H9 (cell line): ENCODE results near the gene GPBAR1. TPM values are rescaled to one million over a fixed set of nuclear protein-coding genes. Genes with fewer than 3 reads are reported as not detected.

ENCODE experiments used
- DNase-seq: peaks from one replicate; pipeline ENCODE4 v3.0.0-alpha.2; 2017
- H2AFZ ChIP-seq: one replicate; pipeline ENCODE4 v1.6.1; 2013; ENCODE audit warnings: mild to moderate bottlenecking, low read length, control low read depth, moderate library complexity
- H2AK5ac ChIP-seq: 2 replicates; pipeline ENCODE4 v1.6.1; 2013; ENCODE audit warnings: low read length, control low read depth, mixed read lengths; ENCODE audit not compliant: insufficient read length
- H2BK120ac ChIP-seq: one replicate; pipeline ENCODE4 v1.6.1; 2013; ENCODE audit warnings: low read depth, mild to moderate bottlenecking, low read length, control low read depth, inconsistent platforms; ENCODE audit not compliant: poor library complexity, severe bottlenecking
- H2BK12ac ChIP-seq: 2 replicates; pipeline ENCODE4 v1.6.1; 2013; ENCODE audit warnings: low read length, control low read depth, mixed read lengths, low read depth; ENCODE audit not compliant: insufficient read length
- H2BK15ac ChIP-seq: 2 replicates; pipeline ENCODE4 v1.6.1; 2013; ENCODE audit warnings: low read depth, low read length, control low read depth
- H2BK20ac ChIP-seq: one replicate; pipeline ENCODE4 v1.6.1; 2013; ENCODE audit warnings: low read depth, mild to moderate bottlenecking, low read length, control low read depth, inconsistent platforms; ENCODE audit not compliant: poor library complexity, severe bottlenecking
- H2BK5ac ChIP-seq: 2 replicates; pipeline ENCODE4 v1.6.1; 2013; ENCODE audit warnings: low read length, control low read depth, mixed read lengths; ENCODE audit not compliant: insufficient read length
- H3K14ac ChIP-seq: 2 replicates; pipeline ENCODE4 v1.6.1; 2013; ENCODE audit warnings: low read length, control low read depth; ENCODE audit not compliant: insufficient read depth
- H3K18ac ChIP-seq: 2 replicates; pipeline ENCODE4 v1.6.1; 2013; ENCODE audit warnings: low read depth, mild to moderate bottlenecking, mixed read lengths, low read length, control low read depth; ENCODE audit not compliant: insufficient read length
- H3K23ac ChIP-seq: 2 replicates; pipeline ENCODE4 v1.6.1; 2013; ENCODE audit warnings: low read length, control low read depth, mixed read lengths, low read depth; ENCODE audit not compliant: insufficient read length
- H3K23me2 ChIP-seq: 2 replicates; pipeline ENCODE4 v1.6.1; 2013; ENCODE audit warnings: low read depth, mild to moderate bottlenecking, mixed read lengths, low read length, control low read depth; ENCODE audit not compliant: insufficient read length, poor library complexity, severe bottlenecking
- H3K27ac ChIP-seq: 2 replicates; pipeline ENCODE4 v1.5.1; 2013; ENCODE audit warnings: low read length, control low read depth, mixed read lengths, low read depth; ENCODE audit not compliant: insufficient read length
- H3K27me3 ChIP-seq: 2 replicates; pipeline ENCODE4 v1.6.1; 2013; ENCODE audit warnings: low read length, control low read depth, inconsistent platforms; ENCODE audit not compliant: insufficient read depth
- H3K4ac ChIP-seq: 2 replicates; pipeline ENCODE4 v1.6.1; 2013; ENCODE audit warnings: low read depth, mild to moderate bottlenecking, control low read depth, inconsistent platforms, low read length, moderate library complexity
- H3K4me1 ChIP-seq: 2 replicates; pipeline ENCODE4 v1.6.1; 2013; ENCODE audit warnings: low read length, control low read depth, inconsistent platforms; ENCODE audit not compliant: insufficient read depth
- H3K4me2 ChIP-seq: 2 replicates; pipeline ENCODE4 v1.6.1; 2013; ENCODE audit warnings: low read length, control low read depth, mixed read lengths; ENCODE audit not compliant: insufficient read length, insufficient read depth
- H3K56ac ChIP-seq: 2 replicates; pipeline ENCODE4 v1.6.1; 2013; ENCODE audit warnings: low read depth, mild to moderate bottlenecking, mixed read lengths, low read length, control low read depth; ENCODE audit not compliant: insufficient read length
- H3K79me1 ChIP-seq: 2 replicates; pipeline ENCODE4 v1.6.1; 2013; ENCODE audit warnings: low read depth, mild to moderate bottlenecking, moderate library complexity, low read length, control low read depth, inconsistent platforms; ENCODE audit not compliant: insufficient read depth, poor library complexity, severe bottlenecking
- H3K79me2 ChIP-seq: 2 replicates; pipeline ENCODE4 v1.6.1; 2013; ENCODE audit warnings: low read length, control low read depth, inconsistent platforms; ENCODE audit not compliant: insufficient read depth
- H3K9ac ChIP-seq: 2 replicates; pipeline ENCODE4 v1.6.1; 2013; ENCODE audit warnings: low read length, control low read depth, mixed read lengths; ENCODE audit not compliant: insufficient read length; ENCODE audit errors: extremely low read depth
- H3K9me3 ChIP-seq: one replicate; pipeline ENCODE4 v1.6.1; 2013; ENCODE audit warnings: low read depth, low read length, inconsistent platforms; ENCODE audit not compliant: control insufficient read depth
- H3T11ph ChIP-seq: one replicate; pipeline ENCODE4 v1.6.1; 2013; ENCODE audit warnings: mild to moderate bottlenecking, low read length, control low read depth, inconsistent platforms
- H4K20me1 ChIP-seq: one replicate; pipeline ENCODE4 v1.6.1; 2013; ENCODE audit not compliant: control insufficient read depth, insufficient read length, insufficient read depth
- H4K5ac ChIP-seq: 2 replicates; pipeline ENCODE4 v1.6.1; 2013; ENCODE audit warnings: low read depth, mild to moderate bottlenecking, mixed read lengths, low read length, control low read depth; ENCODE audit not compliant: insufficient read length
- H4K8ac ChIP-seq: replicated peaks from 2 replicates; pipeline ENCODE4 v1.6.1; 2013; ENCODE audit warnings: low read length, control low read depth, mixed read lengths, low read depth; ENCODE audit not compliant: insufficient read length
- H4K91ac ChIP-seq: 2 replicates; pipeline ENCODE4 v1.6.1; 2013; ENCODE audit warnings: low read depth, mild to moderate bottlenecking, moderate library complexity, mixed read lengths, low read length, control low read depth; ENCODE audit not compliant: insufficient read length
- H3K27ac Mint-ChIP-seq, 3 experiments: 2 replicates in 2 of 3; 3 replicates in 1 of 3; pipeline ENCODE4 v1.8.0; 2020 to 2021; ENCODE audit warnings: mixed read lengths in 3 of 3, mild to moderate bottlenecking in 1 of 3, moderate library complexity in 1 of 3
- H3K27me3 Mint-ChIP-seq: 2 replicates; pipeline ENCODE4 v1.8.0; 2021; ENCODE audit warnings: low read depth, mild to moderate bottlenecking, moderate library complexity, mixed read lengths
- H3K36me3 Mint-ChIP-seq, 3 experiments: 2 replicates in 2 of 3; 3 replicates in 1 of 3; pipeline ENCODE4 v1.8.0; 2020 to 2021; ENCODE audit warnings: low read depth in 3 of 3, mixed read lengths in 3 of 3; ENCODE audit not compliant: insufficient read depth in 1 of 3
- H3K4me1 Mint-ChIP-seq, 2 experiments: 2 replicates each; pipeline ENCODE4 v1.8.0; 2020; ENCODE audit warnings: mixed read lengths in 2 of 2
- H3K4me3 Mint-ChIP-seq, 2 experiments: 2 replicates in 1 of 2; 3 replicates in 1 of 2; pipeline ENCODE4 v1.8.0; 2020 to 2021; ENCODE audit warnings: mild to moderate bottlenecking in 2 of 2, mixed read lengths in 2 of 2, moderate library complexity in 1 of 2
- H3K9me3 Mint-ChIP-seq, 2 experiments: 2 replicates in 1 of 2; 3 replicates in 1 of 2; pipeline ENCODE4 v1.8.0; 2020; ENCODE audit warnings: mild to moderate bottlenecking in 2 of 2, mixed read lengths in 2 of 2, moderate library complexity in 1 of 2
- CTCF ChIP-seq: fragments of 200-600 bp; sonication (generic); conservative IDR thresholded peaks from 3 replicates; pipeline ENCODE4 v1.8.0; 2021; ENCODE audit warnings: antibody characterized with exemption, mild to moderate bottlenecking
- WGBS: extraction: QIAGEN DNeasy Blood & Tissue Kit; methylation state at CpG from one replicate; pipeline ENCODE4 v1.1.7; 2013; ENCODE audit warnings: missing lambda C conversion rate, low lambda C conversion rate, mixed read lengths; ENCODE audit not compliant: insufficient read length; ENCODE audit errors: extremely low coverage; 5-methylcytosine and 5-hydroxymethylcytosine counted together
- total RNA-seq: library from RNA; stranded (reverse); gene quantifications from 2 replicates; pipeline ENCODE4 v1.2.1, GENCODE V29; 2021

The GPBAR1 gene
- total RNA-seq, 1 experiment from 2014 or later = 0.44 TPM

- no peak overlapping the region for H3K14ac ChIP-seq
- no peak overlapping the region for H3K9ac ChIP-seq
- Mint-ChIP-seq H3K27ac (no peak overlapping the region), H3K27me3 (no peaks in the 10 kb centered on the region), H3K4me3 (no peak overlapping the region), H3K36me3 (peaks cover 13 to 46% (median 38%) of the 10 kb centered on the region in 3 experiments), H3K9me3 (no peaks in the 10 kb centered on the region), H3K4me1 (peaks cover 23 to 32% of the 10 kb centered on the region in 2 experiments)
- H2BK120ac ChIP-seq = no peak overlapping the region
- no peaks in the 10 kb centered on the region for H3K79me1 ChIP-seq
- H3K4me2 ChIP-seq = no peak overlapping the region
- H2BK20ac ChIP-seq = no peak overlapping the region
- H2BK12ac ChIP-seq = no peak overlapping the region
- H4K91ac ChIP-seq = no peak overlapping the region
- H3K23ac ChIP-seq = no peak overlapping the region
- no peak overlapping the region for H3K56ac ChIP-seq
- H2BK15ac ChIP-seq = no peak overlapping the region
- no peaks in the 10 kb centered on the region for H4K20me1 ChIP-seq
- H3K27me3 ChIP-seq = no peaks in the 10 kb centered on the region
- H3K9me3 ChIP-seq = no peaks in the 10 kb centered on the region
- no peak overlapping the region for H2AFZ ChIP-seq
- no peak overlapping the region for H2BK5ac ChIP-seq
- no peak overlapping the region for H4K5ac ChIP-seq
- no peaks in the 10 kb centered on the region for H3K23me2 ChIP-seq
- no peak overlapping the region for H3T11ph ChIP-seq
- DNase-seq = no peak
- H2AK5ac ChIP-seq = no peak overlapping the region
- no peak overlapping the region for H3K4ac ChIP-seq
- TF ChIP-seq CTCF = no peak
- H3K4me1 ChIP-seq = peaks cover 4% of the 10 kb centered on the region; the same call in 1 of the 2 replicates
- H3K18ac ChIP-seq = no peak overlapping the region
- no CpG with 5 or more reads among the region's 13 CpGs for WGBS
- no peak overlapping the region for H3K27ac ChIP-seq
- H3K79me2 ChIP-seq = no peaks in the 10 kb centered on the region
- H4K8ac ChIP-seq = no peak overlapping the region
Observed at GRCh38 chr2:218256612-218257350, 4.0 kb upstream of the GPBAR1 start.
